ENCODE results near the gene KTN1. TPM values are rescaled to one million over a fixed set of nuclear protein-coding genes. Genes with fewer than 3 reads are reported as not detected.

The KTN1 gene
- total RNA-seq, 2 experiments from 2014 or later: 59.9 to 68.4 TPM

- Mint-ChIP-seq H3K27ac (no peak overlapping the region), H3K4me1 (ENCODE audit: low read depth) (peaks cover 32% of the 10 kb centered on the region), H3K9me3 (no peaks in the 10 kb centered on the region), H3K4me3 (no peak overlapping the region), H3K27me3 (no peaks in the 10 kb centered on the region), H3K36me3 (ENCODE audit: low read depth) (peaks cover 74% of the 10 kb centered on the region)
- intact Hi-C loops (cut with DNase I, micrococcal nuclease): no loop called here
- no peak for ATAC-seq (ENCODE audit: poor library complexity)
- H3K27me3 ChIP-seq (ENCODE audit: control insufficient read depth in 1 of 2, insufficient read depth in 2 of 2, low read length in 2 of 2): no peaks in the 10 kb centered on the region
- no peak overlapping the region for H3K4me3 ChIP-seq (ENCODE audit: low read length)
- ChIA-PET POLR2A (no interaction called here), CTCF (interaction anchor here (1.0 kb wide), 1 partner anchor 12 kb away, joined by 3 read pairs; no protein-coding TSS in a partner anchor)
- H3K36me3 ChIP-seq (ENCODE audit: insufficient read depth, low read length): peaks cover 53% of the 10 kb centered on the region
- no peaks in the 10 kb centered on the region for H3K4me1 ChIP-seq (ENCODE audit: insufficient read depth, low read length)
- no peaks in the 10 kb centered on the region for H3K9me3 ChIP-seq (ENCODE audit: control insufficient read depth in 1 of 2, insufficient read depth in 1 of 2, low read length in 2 of 2)
- no peak for TF ChIP-seq CTCF (IDR thresholded peaks at IDR 0.05)
- no peak overlapping the region for H3K27ac ChIP-seq (ENCODE audit: low read depth in 1 of 2, low read length in 2 of 2)
- DNase-seq: no peak
These were observed 34.3 kb downstream of the KTN1 start for GRCh38 chr14:55614304-55614703.

- Mint-ChIP-seq H3K36me3 (ENCODE audit: low read depth) (peaks cover 91% of the 10 kb centered on the region), H3K27me3 (no peaks in the 10 kb centered on the region), H3K27ac (no peak overlapping the region), H3K9me3 (peaks cover 2% of the 10 kb centered on the region), H3K4me3 (no peak overlapping the region), H3K4me1 (ENCODE audit: low read depth) (peaks cover 3% of the 10 kb centered on the region)
- intact Hi-C loops (cut with DNase I, micrococcal nuclease): no loop called here
- Histone ChIP-seq H3K9me3 (ENCODE audit: control insufficient read depth in 1 of 2, insufficient read depth in 1 of 2, low read length in 2 of 2) (peaks cover 4 to 5% of the 10 kb centered on the region in 2 experiments), H3K27me3 (ENCODE audit: control insufficient read depth in 1 of 2, insufficient read depth in 2 of 2, low read length in 2 of 2) (no peaks in the 10 kb centered on the region), H3K4me1 (ENCODE audit: insufficient read depth, low read length) (no peaks in the 10 kb centered on the region), H3K4me3 (ENCODE audit: low read length) (no peak overlapping the region), H3K36me3 (ENCODE audit: insufficient read depth, low read length) (peaks cover 82% of the 10 kb centered on the region), H3K27ac (ENCODE audit: low read depth in 1 of 2, low read length in 2 of 2) (no peak overlapping the region)
- no peak for TF ChIP-seq CTCF (IDR thresholded peaks at IDR 0.05)
- POLR2A ChIA-PET: no interaction called here
- no peak for ATAC-seq (ENCODE audit: poor library complexity)
- no peak for DNase-seq
- CTCF ChIA-PET: no interaction called here
These were observed 40.3 kb downstream of the KTN1 start for GRCh38 chr14:55620277-55620676.

- no peak overlapping the region for H3K27ac Mint-ChIP-seq
- peaks cover 3% of the 10 kb centered on the region for H3K4me1 Mint-ChIP-seq (ENCODE audit: low read depth)
- POLR2A ChIA-PET: no interaction called here
- Histone ChIP-seq H3K27ac (ENCODE audit: low read depth in 1 of 2, low read length in 2 of 2) (no peak overlapping the region), H3K4me1 (ENCODE audit: insufficient read depth, low read length) (no peaks in the 10 kb centered on the region), H3K27me3 (ENCODE audit: control insufficient read depth in 1 of 2, insufficient read depth in 2 of 2, low read length in 2 of 2) (no peaks in the 10 kb centered on the region), H3K36me3 (ENCODE audit: insufficient read depth, low read length) (peaks cover 77% of the 10 kb centered on the region), H3K4me3 (ENCODE audit: low read length) (no peak overlapping the region), H3K9me3 (ENCODE audit: control insufficient read depth in 1 of 2, insufficient read depth in 1 of 2, low read length in 2 of 2) (peaks cover 4 to 5% of the 10 kb centered on the region in 2 experiments)
- peaks cover 91% of the 10 kb centered on the region for H3K36me3 Mint-ChIP-seq (ENCODE audit: low read depth)
- intact Hi-C loops (cut with DNase I, micrococcal nuclease): no loop called here
- H3K9me3 Mint-ChIP-seq: peaks cover 2% of the 10 kb centered on the region
- no peaks in the 10 kb centered on the region for H3K27me3 Mint-ChIP-seq
- CTCF ChIA-PET: no interaction called here
- DNase-seq: no peak
- no peak for TF ChIP-seq CTCF (IDR thresholded peaks at IDR 0.05)
- ATAC-seq (ENCODE audit: poor library complexity): no peak
- H3K4me3 Mint-ChIP-seq: no peak overlapping the region
These were observed 41.0 kb downstream of the KTN1 start for GRCh38 chr14:55620981-55621380.

Data from CD4-positive, alpha-beta T cell (primary cell).